HepG2 (cell line): ENCODE data around the gene UNKL. TPM values are rescaled to one million over a fixed set of nuclear protein-coding genes. Genes with fewer than 3 reads are reported as not detected.

Source experiments
- ATAC-seq: fragments of 200-7000 bp; cut with Tn5 transposase; 3 replicates; pipeline ENCODE4 v1.9.1; 2020; ENCODE audit warnings: mild to moderate bottlenecking, moderate library complexity
- BruUV-seq: library from RNA; stranded (reverse); fragments of 400-500 nt; replicated peaks from 2 replicates; lab custom pipeline; 2021; lab: Mats Ljungman, UMichigan
- CTCF ChIA-PET: fragments of 300-600 bp; formaldehyde crosslinking; extraction: SDS; loops from one replicate; lab custom pipeline; 2021; ENCODE audit warnings: low total read pairs, inconsistent platforms, low intra/inter-chr PET ratio; lab: Yijun Ruan, JAX
- POLR2A ChIA-PET: fragments of 350-600 bp; sonication (Branson Sonifier 250); formaldehyde crosslinking; loops from one replicate; lab custom pipeline; 2020; ENCODE audit warnings: antibody characterized with exemption, inconsistent platforms; lab: Yijun Ruan, JAX
- DNase-seq: peaks from one replicate; pipeline ENCODE4 v3.0.0-alpha.2; 2015; ENCODE audit warnings: low spot score
- FAIRE-seq: peaks from 3 replicates; lab custom pipeline; 2011; peaks lifted over from hg19 to GRCh38; lab: Jason Lieb, UNC
- H2AFZ ChIP-seq: one replicate; pipeline ENCODE4 v1.6.1; 2011; ENCODE audit warnings: low read length, inconsistent platforms
- H3K27ac ChIP-seq: fragments of 300-600 bp; 3 replicates; pipeline ENCODE4 v1.8.0; 2011; ENCODE audit warnings: mixed run types, mild to moderate bottlenecking, mixed read lengths, low read length, inconsistent platforms; ENCODE audit not compliant: insufficient read depth; ENCODE audit errors: extremely low read length
- H3K27me3 ChIP-seq, 2 experiments: fragments of 200-600 bp in 1 of 2; 2 replicates in 1 of 2; 3 replicates in 1 of 2; pipeline versions ENCODE4 v1.6.0 to v1.8.0; 2011; ENCODE audit warnings: low read length in 2 of 2, mild to moderate bottlenecking in 2 of 2, moderate library complexity in 2 of 2, inconsistent platforms in 1 of 2; ENCODE audit not compliant: insufficient read depth in 2 of 2, control insufficient read depth in 1 of 2
- H3K36me3 ChIP-seq, 2 experiments: fragments of 200-600 bp in 1 of 2; replicated peaks in 1 of 2; 2 replicates in 1 of 2; 3 replicates in 1 of 2; pipeline versions ENCODE4 v1.5.1 to v1.8.0; 2011; ENCODE audit warnings: low read length in 2 of 2, inconsistent platforms in 1 of 2; ENCODE audit not compliant: insufficient read depth in 2 of 2, control insufficient read depth in 1 of 2
- H3K4me1 ChIP-seq: 2 replicates; pipeline ENCODE4 v1.5.1; 2012; ENCODE audit warnings: low read length, inconsistent platforms; ENCODE audit not compliant: insufficient read depth
- H3K4me2 ChIP-seq: 2 replicates; pipeline ENCODE4 v1.6.0; 2011; ENCODE audit warnings: low read depth, low read length, inconsistent platforms
- H3K4me3 ChIP-seq, 3 experiments: fragments of 200-600 bp in 1 of 3; sonication (generic), shearing (Covaris generic) in 1 of 3; replicated peaks in 1 of 3; 2 replicates each; pipeline ENCODE4 v1.5.1; 2011 to 2016; ENCODE audit warnings: low read length in 3 of 3, inconsistent platforms in 2 of 3, low read depth in 2 of 3, mild to moderate bottlenecking in 2 of 3, control low read depth in 1 of 3, mixed read lengths in 1 of 3; ENCODE audit not compliant: insufficient read depth in 1 of 3
- H3K79me2 ChIP-seq: one replicate; pipeline ENCODE4 v1.6.1; 2011; ENCODE audit warnings: low read length, inconsistent platforms; ENCODE audit not compliant: insufficient read depth
- H3K9ac ChIP-seq: 2 replicates; pipeline ENCODE4 v1.6.0; 2011; ENCODE audit warnings: mild to moderate bottlenecking, low read depth, low read length, inconsistent platforms; ENCODE audit not compliant: insufficient read depth
- H3K9me3 ChIP-seq: 2 replicates; pipeline ENCODE4 v1.5.1; 2012; ENCODE audit warnings: mild to moderate bottlenecking, low read length
- H4K20me1 ChIP-seq: 2 replicates; pipeline ENCODE4 v1.6.0; 2011; ENCODE audit warnings: inconsistent platforms, mild to moderate bottlenecking, low read length, moderate library complexity; ENCODE audit not compliant: insufficient read depth
- CEBPG ChIP-seq: IDR thresholded peaks from 2 replicates; pipeline ENCODE4 v1.6.1; 2016
- KMT2B ChIP-seq: IDR thresholded peaks from 2 replicates; pipeline ENCODE4 v1.6.1; 2016; ENCODE audit warnings: missing genetic modification reagents, missing compliant biosample characterization
- RARA ChIP-seq: IDR thresholded peaks from 2 replicates; pipeline ENCODE4 v1.6.1; 2016; ENCODE audit warnings: missing genetic modification reagents, missing compliant biosample characterization
- SMARCE1 ChIP-seq: fragments of 450-650 bp; IDR thresholded peaks from 2 replicates; pipeline ENCODE4 v1.6.1; 2017; ENCODE audit warnings: borderline replicate concordance
- TBX2 ChIP-seq: sonication (generic); formaldehyde crosslinking; IDR thresholded peaks from 2 replicates; pipeline ENCODE4 v1.5.0; 2020; ENCODE audit warnings: missing genetic modification reagents, mild to moderate bottlenecking, borderline replicate concordance
- TEAD3 ChIP-seq: optimal IDR thresholded peaks from 2 replicates; pipeline ENCODE3; 2016; ENCODE audit warnings: borderline replicate concordance
- ZNF235 ChIP-seq: sonication (generic); formaldehyde crosslinking; IDR thresholded peaks from 2 replicates; pipeline ENCODE4 v1.8.1; 2023; ENCODE audit warnings: mild to moderate bottlenecking, missing genetic modification reagents, borderline replicate concordance
- ZNF251 ChIP-seq: sonication (generic); formaldehyde crosslinking; IDR thresholded peaks from 2 replicates; pipeline ENCODE4 v1.9.0; 2021; ENCODE audit warnings: mild to moderate bottlenecking, missing genetic modification reagents
- ZNF292 ChIP-seq: sonication (generic); formaldehyde crosslinking; IDR thresholded peaks from 2 replicates; pipeline ENCODE4 v1.8.1; 2022; ENCODE audit warnings: mild to moderate bottlenecking, low read depth, missing genetic modification reagents, borderline replicate concordance
- ZNF451 ChIP-seq: sonication (generic); formaldehyde crosslinking; IDR thresholded peaks from 2 replicates; pipeline ENCODE4 v1.5.0; 2020; ENCODE audit warnings: mild to moderate bottlenecking, missing genetic modification reagents
- WGBS: methylation state at CpG from one replicate; pipeline ENCODE4 v1.1.6; 2017; ENCODE audit warnings: low lambda C conversion rate; 5-methylcytosine and 5-hydroxymethylcytosine counted together
- in situ Hi-C: cut with HindIII; loops from 2 replicates; pipeline ENCODE4 v1.10.0; 2017; ENCODE audit warnings: low pct_unique_long_range_greater_than_20kb; ENCODE audit not compliant: extremely low pct_ligation_motif_present
- intact Hi-C: fragments of 100-400 bp; cut with micrococcal nuclease; formaldehyde crosslinking; loops from one replicate; pipeline ENCODE4 v1.10.0; 2022; ENCODE audit not compliant: unreplicated experiment
- polyA plus RNA-seq, 8 experiments: library from polyadenylated mRNA; depleted of rRNA in 3 of 8; stranded (reverse) in 7 of 8; unstranded in 1 of 8; fragments of >200 nt; fragmentation: Illumina TruSeq in 4 of 8; extraction: Trizol in 4 of 8; gene quantifications; 2 replicates each; pipeline versions ENCODE4 v1.2.1 to v1.2.3, GENCODE V29; 2011 to 2016; ENCODE audit warnings: low read depth in 4 of 8, missing spikeins in 1 of 8, mixed read lengths in 1 of 8; ENCODE audit not compliant: insufficient read depth in 1 of 8
- total RNA-seq, 5 experiments: library from RNA; depleted of rRNA; stranded (reverse); fragments of >200 nt; fragmentation: Illumina TruSeq; extraction: Trizol; gene quantifications; 2 replicates each; pipeline ENCODE4 v1.2.3, GENCODE V29; 2016; ENCODE audit warnings: low read depth in 1 of 5
- TF ChIP-seq, protein P1 (sequence below): sonication (generic); formaldehyde crosslinking; IDR thresholded peaks from 2 replicates; pipeline ENCODE4 v1.4.0; 2020; ENCODE audit warnings: low read depth, mild to moderate bottlenecking, missing genetic modification reagents
- TF ChIP-seq, protein P2 (sequence below): sonication (generic); formaldehyde crosslinking; IDR thresholded peaks from 2 replicates; pipeline ENCODE4 v1.4.0; 2020; ENCODE audit warnings: missing genetic modification reagents
- TF ChIP-seq, protein P3 (sequence below): sonication (generic); formaldehyde crosslinking; IDR thresholded peaks from 2 replicates; pipeline ENCODE4 v1.4.0; 2020; ENCODE audit warnings: missing genetic modification reagents
- TF ChIP-seq, protein P4 (sequence below): sonication (generic); formaldehyde crosslinking; IDR thresholded peaks from 2 replicates; pipeline ENCODE4 v1.8.0; 2022; ENCODE audit warnings: mild to moderate bottlenecking, missing genetic modification reagents, moderate library complexity

The UNKL gene
- total and polyA plus RNA-seq, 2 of the 13 experiments (the other 11 are each of a cell fraction or from before 2014, with no cell fraction given), result 10.4 to 17.6 TPM

DNA sequence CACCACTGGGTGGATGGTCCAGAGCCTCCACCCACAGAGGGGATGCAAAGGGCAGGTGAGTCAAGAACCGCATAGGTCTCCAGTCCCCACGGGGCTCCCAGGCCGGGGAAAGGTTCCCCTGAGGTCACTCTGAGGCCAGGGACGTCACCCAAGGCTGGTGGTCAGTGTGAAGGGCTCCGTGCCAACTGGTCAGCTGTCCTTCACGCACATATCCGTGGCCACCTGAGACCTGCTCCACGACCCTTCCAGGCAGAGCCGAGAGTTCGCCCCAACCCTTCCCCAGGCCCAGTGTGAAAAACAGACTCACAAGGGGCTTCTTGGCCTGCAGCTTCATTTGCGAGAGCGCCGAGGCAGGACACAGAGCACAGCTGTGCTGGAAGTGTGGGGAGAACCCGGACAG lies 65.6 kb downstream of the UNKL start:
- Histone ChIP-seq H3K4me2 (no peak overlapping the region), H2AFZ (no peak overlapping the region), H3K9ac (no peak overlapping the region), H4K20me1 (no peaks in the 10 kb centered on the region), H3K79me2 (peaks cover 34% of the 10 kb centered on the region), H3K4me3 (no peak overlapping the region), H3K9me3 (no peaks in the 10 kb centered on the region), H3K36me3 (peaks cover 6 to 14% of the 10 kb centered on the region in 2 experiments; a peak in 4 of 5 replicates), H3K27ac (no peak overlapping the region), H3K4me1 (peaks cover 32% of the 10 kb centered on the region), H3K27me3 (no peaks in the 10 kb centered on the region; a peak in 1 of 5 replicates)
- TF ChIP-seq ZNF292 (CRISPR knock-in tag), result no peak
- no peak for TF ChIP-seq SMARCE1
- no peak for TF ChIP-seq TBX2 (CRISPR knock-in tag)
- TF ChIP-seq CEBPG, result no peak
- TF ChIP-seq, protein P1, sequence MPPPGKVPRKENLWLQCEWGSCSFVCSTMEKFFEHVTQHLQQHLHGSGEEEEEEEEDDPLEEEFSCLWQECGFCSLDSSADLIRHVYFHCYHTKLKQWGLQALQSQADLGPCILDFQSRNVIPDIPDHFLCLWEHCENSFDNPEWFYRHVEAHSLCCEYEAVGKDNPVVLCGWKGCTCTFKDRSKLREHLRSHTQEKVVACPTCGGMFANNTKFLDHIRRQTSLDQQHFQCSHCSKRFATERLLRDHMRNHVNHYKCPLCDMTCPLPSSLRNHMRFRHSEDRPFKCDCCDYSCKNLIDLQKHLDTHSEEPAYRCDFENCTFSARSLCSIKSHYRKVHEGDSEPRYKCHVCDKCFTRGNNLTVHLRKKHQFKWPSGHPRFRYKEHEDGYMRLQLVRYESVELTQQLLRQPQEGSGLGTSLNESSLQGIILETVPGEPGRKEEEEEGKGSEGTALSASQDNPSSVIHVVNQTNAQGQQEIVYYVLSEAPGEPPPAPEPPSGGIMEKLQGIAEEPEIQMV (CRISPR knock-in tag), result no peak
- TF ChIP-seq ZNF451 (CRISPR knock-in tag), result no peak
- TF ChIP-seq KMT2B (CRISPR knock-in tag), result no peak
- no peak for TF ChIP-seq RARA (CRISPR knock-in tag)
- TF ChIP-seq, protein P2, sequence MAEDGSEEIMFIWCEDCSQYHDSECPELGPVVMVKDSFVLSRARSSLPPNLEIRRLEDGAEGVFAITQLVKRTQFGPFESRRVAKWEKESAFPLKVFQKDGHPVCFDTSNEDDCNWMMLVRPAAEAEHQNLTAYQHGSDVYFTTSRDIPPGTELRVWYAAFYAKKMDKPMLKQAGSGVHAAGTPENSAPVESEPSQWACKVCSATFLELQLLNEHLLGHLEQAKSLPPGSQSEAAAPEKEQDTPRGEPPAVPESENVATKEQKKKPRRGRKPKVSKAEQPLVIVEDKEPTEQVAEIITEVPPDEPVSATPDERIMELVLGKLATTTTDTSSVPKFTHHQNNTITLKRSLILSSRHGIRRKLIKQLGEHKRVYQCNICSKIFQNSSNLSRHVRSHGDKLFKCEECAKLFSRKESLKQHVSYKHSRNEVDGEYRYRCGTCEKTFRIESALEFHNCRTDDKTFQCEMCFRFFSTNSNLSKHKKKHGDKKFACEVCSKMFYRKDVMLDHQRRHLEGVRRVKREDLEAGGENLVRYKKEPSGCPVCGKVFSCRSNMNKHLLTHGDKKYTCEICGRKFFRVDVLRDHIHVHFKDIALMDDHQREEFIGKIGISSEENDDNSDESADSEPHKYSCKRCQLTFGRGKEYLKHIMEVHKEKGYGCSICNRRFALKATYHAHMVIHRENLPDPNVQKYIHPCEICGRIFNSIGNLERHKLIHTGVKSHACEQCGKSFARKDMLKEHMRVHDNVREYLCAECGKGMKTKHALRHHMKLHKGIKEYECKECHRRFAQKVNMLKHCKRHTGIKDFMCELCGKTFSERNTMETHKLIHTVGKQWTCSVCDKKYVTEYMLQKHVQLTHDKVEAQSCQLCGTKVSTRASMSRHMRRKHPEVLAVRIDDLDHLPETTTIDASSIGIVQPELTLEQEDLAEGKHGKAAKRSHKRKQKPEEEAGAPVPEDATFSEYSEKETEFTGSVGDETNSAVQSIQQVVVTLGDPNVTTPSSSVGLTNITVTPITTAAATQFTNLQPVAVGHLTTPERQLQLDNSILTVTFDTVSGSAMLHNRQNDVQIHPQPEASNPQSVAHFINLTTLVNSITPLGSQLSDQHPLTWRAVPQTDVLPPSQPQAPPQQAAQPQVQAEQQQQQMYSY (CRISPR knock-in tag), result no peak
- TF ChIP-seq ZNF251 (CRISPR knock-in tag), result no peak
- TF ChIP-seq TEAD3 (CRISPR knock-in tag), result no peak
- TF ChIP-seq ZNF235 (CRISPR knock-in tag), result no peak
- TF ChIP-seq, protein P3, sequence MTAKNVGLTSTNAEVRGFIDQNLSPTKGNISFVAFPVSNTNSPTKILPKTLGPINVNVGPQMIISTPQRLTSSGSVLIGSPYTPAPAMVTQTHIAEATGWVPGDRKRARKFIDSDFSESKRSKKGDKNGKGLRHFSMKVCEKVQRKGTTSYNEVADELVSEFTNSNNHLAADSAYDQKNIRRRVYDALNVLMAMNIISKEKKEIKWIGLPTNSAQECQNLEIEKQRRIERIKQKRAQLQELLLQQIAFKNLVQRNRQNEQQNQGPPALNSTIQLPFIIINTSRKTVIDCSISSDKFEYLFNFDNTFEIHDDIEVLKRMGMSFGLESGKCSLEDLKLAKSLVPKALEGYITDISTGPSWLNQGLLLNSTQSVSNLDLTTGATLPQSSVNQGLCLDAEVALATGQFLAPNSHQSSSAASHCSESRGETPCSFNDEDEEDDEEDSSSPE (CRISPR knock-in tag), result no peak
- TF ChIP-seq, protein P4, sequence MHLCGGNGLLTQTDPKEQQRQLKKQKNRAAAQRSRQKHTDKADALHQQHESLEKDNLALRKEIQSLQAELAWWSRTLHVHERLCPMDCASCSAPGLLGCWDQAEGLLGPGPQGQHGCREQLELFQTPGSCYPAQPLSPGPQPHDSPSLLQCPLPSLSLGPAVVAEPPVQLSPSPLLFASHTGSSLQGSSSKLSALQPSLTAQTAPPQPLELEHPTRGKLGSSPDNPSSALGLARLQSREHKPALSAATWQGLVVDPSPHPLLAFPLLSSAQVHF, result no peak
- intact Hi-C loops, result no loop called here
- ATAC-seq, result no peak
- no peak for DNase-seq
- ChIA-PET POLR2A (no interaction called here), CTCF (no interaction called here)
- BruUV-seq, result no TSS peak
- FAIRE-seq, result no peak
- in situ Hi-C loops, result no loop called here
- 91% methylated on average over 4 of the region's 14 CpGs for WGBS
